Renal pelvis (tissue), 4 donors: ENCODE measurements around the gene PHF19. TPM values are rescaled to one million over a fixed set of nuclear protein-coding genes. Genes with fewer than 3 reads are reported as not detected.

Source experiments
- DNase-seq: peaks from one replicate; pipeline ENCODE4 v3.0.0-alpha.2; 2013
- polyA plus RNA-seq, 3 donors: library from polyadenylated mRNA; unstranded; fragments of 120-200 nt; gene quantifications; one replicate each; pipeline ENCODE4 v1.2.1, GENCODE V29; 2013; ENCODE audit not compliant: insufficient read length in 3 of 3

The PHF19 gene
- polyA plus RNA-seq, 3 donors, result 26.0 to 39.7 (median 34.7) TPM

GRCh38 chr9:120894321-120895148, 17.5 kb upstream of the PHF19 start:
- DNase-seq, result peak; percentile 49

- no peak for DNase-seq
Observed at GRCh38 chr9:120893611-120894307, 16.8 kb upstream of the PHF19 start.

GRCh38 chr9:120892748-120893610, 16.0 kb upstream of the PHF19 start:
- DNase-seq, result no peak

GRCh38 chr9:120891884-120892747, 15.1 kb upstream of the PHF19 start:
- no peak for DNase-seq

- DNase-seq, result no peak
Observed at GRCh38 chr9:120891245-120891883, 14.4 kb upstream of the PHF19 start.

- DNase-seq, result no peak
Observed at GRCh38 chr9:120890320-120891244, 13.6 kb upstream of the PHF19 start.

GRCh38 chr9:120889606-120890271, 12.8 kb upstream of the PHF19 start:
- DNase-seq, result no peak

- DNase-seq, result no peak
Observed at GRCh38 chr9:120888626-120889025, 11.6 kb upstream of the PHF19 start.

- DNase-seq, result no peak
Observed at GRCh38 chr9:120886490-120886967, 9.5 kb upstream of the PHF19 start.

- peak; percentile 50 for DNase-seq
Observed at GRCh38 chr9:120885958-120886357, 9.0 kb upstream of the PHF19 start.

GRCh38 chr9:120885457-120885856, 8.5 kb upstream of the PHF19 start:
- DNase-seq, result no peak

- DNase-seq, result no peak
Observed at GRCh38 chr9:120883608-120883996, 6.6 kb upstream of the PHF19 start.

- no peak for DNase-seq
Observed at GRCh38 chr9:120882935-120883607, 6.1 kb upstream of the PHF19 start.

- no peak for DNase-seq
Observed at GRCh38 chr9:120879446-120879845, 2.5 kb upstream of the PHF19 start.

- no peak for DNase-seq
Observed at GRCh38 chr9:120878188-120879130, 1.5 kb upstream of the PHF19 start.

GRCh38 chr9:120877276-120878034, 467 bp upstream of the PHF19 start:
- DNase-seq, result peak; percentile 58
